ENCODE measurements around the gene EPB41L1. TPM values are rescaled to one million over a fixed set of nuclear protein-coding genes. Genes with fewer than 3 reads are reported as not detected.

EPB41L1 gene
- total RNA-seq, 1 donor from 2014 or later = 30.6 TPM

DNA sequence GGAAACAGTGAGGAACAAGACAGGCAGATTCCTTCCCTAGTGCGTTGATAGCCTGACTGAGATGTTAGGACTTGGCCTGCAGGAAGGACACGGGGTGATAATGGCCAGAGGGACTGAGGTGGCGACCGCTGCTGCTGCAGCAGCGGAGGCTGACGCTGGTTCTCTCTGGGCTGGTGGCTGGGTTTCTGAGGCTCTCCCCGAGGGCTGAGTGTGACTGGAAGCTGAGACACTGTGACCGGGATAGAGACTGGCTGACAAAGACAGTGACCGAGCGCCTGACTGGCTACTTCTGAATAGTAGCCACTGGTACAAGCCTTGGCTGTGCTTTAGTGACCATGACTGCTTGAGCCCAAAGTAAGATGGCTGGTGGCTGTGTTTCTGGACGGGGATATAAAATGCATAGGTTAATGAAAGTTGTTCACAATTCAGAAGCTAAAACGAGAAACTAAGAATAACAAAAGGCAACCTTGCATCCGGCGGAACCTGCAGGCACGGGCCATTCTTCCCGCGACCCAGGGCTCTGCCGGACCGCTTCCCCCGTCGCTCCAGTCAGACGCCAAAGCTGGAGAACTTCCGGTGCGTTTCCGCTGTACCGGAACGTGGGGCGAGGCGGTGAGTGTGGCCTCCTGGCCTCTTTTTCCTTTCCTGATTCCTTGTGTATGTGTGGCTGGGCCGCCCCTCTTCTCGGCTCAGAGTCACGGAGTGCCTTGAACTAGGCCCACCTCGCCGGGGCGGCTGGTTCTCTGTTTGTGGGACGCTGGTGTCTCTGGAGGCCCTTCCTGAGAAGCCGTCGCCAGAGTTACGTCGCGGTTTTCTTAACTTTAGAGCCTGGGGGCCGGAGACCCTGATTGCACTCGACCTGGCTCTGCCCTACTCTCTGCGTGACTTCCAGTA, 81.6 kb downstream of the EPB41L1 start, which contains the start of gene AAR2:
AAR2 (plus strand) TSS at position 587 of the 894 bp plus-strand sequence. CDS start 3,391 bp downstream, outside the sequence.
- peak within 1 kb of the TSS; percentile 99 for H3K27ac Mint-ChIP-seq (ENCODE audit: unreplicated experiment)
- H3K36me3 Mint-ChIP-seq (ENCODE audit: low read depth) = no peaks in the 10 kb centered on the region
- peak; percentile 77 for DNase-seq (ENCODE audit: low read depth, low spot score)
- TF ChIP-seq, protein P1, sequence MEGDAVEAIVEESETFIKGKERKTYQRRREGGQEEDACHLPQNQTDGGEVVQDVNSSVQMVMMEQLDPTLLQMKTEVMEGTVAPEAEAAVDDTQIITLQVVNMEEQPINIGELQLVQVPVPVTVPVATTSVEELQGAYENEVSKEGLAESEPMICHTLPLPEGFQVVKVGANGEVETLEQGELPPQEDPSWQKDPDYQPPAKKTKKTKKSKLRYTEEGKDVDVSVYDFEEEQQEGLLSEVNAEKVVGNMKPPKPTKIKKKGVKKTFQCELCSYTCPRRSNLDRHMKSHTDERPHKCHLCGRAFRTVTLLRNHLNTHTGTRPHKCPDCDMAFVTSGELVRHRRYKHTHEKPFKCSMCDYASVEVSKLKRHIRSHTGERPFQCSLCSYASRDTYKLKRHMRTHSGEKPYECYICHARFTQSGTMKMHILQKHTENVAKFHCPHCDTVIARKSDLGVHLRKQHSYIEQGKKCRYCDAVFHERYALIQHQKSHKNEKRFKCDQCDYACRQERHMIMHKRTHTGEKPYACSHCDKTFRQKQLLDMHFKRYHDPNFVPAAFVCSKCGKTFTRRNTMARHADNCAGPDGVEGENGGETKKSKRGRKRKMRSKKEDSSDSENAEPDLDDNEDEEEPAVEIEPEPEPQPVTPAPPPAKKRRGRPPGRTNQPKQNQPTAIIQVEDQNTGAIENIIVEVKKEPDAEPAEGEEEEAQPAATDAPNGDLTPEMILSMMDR (conservative IDR thresholded peaks at IDR 0.05) = no peak
- no peaks in the 10 kb centered on the region for H3K9me3 Mint-ChIP-seq
- peak within 1 kb of the TSS; percentile 96 for H3K4me3 Mint-ChIP-seq
- no peaks in the 10 kb centered on the region for H3K27me3 Mint-ChIP-seq (ENCODE audit: low read depth)
- H3K4me1 Mint-ChIP-seq = peaks cover 27% of the 10 kb centered on the region

DNA sequence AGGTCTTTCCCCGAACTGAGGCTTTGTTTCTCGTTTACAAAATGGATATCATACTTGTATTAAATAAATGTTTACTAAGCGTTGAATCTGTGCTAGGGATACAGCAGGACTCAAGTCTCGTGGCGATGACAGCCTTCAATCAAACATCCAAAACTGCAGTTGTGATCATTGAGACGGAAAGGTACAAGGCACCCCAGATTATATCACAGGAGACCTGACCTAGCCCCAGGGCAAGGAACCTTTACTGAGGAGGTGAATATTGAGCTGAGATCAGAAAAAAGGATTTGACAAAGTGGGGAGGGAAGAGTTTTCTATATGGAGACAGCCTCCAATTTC, 82.2 kb downstream of the EPB41L1 start:
- Mint-ChIP-seq H3K36me3 (ENCODE audit: low read depth) (no peaks in the 10 kb centered on the region), H3K4me1 (peaks cover 27% of the 10 kb centered on the region), H3K27me3 (ENCODE audit: low read depth) (no peaks in the 10 kb centered on the region), H3K4me3 (peak overlapping the region; percentile 96), H3K27ac (ENCODE audit: unreplicated experiment) (peak overlapping the region; percentile 99), H3K9me3 (no peaks in the 10 kb centered on the region)
- DNase-seq (ENCODE audit: low read depth, low spot score) = no peak
- TF ChIP-seq, protein P1 (conservative IDR thresholded peaks at IDR 0.05) = no peak

DNA sequence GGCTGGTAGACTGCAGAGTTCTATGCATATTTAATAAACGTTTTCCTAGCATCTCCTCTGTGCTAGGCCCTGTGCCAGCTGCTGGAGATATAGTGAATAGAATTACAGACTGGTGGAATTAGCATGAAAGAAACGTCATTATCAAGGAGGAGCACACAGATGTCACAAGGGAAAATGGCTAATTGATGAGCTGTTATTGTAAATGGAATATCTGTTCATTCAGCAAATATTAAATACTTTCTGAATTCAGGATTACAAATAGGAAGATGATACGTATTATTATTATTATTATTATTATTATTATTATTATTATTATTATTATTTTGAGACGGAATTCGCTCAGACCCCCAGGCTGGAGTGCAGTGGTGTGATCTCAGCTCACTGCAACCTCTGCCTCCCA, 82.9 kb downstream of the EPB41L1 start:
- Mint-ChIP-seq H3K27me3 (ENCODE audit: low read depth) (no peaks in the 10 kb centered on the region), H3K27ac (ENCODE audit: unreplicated experiment) (no peak overlapping the region), H3K4me1 (peaks cover 27% of the 10 kb centered on the region), H3K36me3 (ENCODE audit: low read depth) (no peaks in the 10 kb centered on the region), H3K9me3 (no peaks in the 10 kb centered on the region), H3K4me3 (peak overlapping the region; percentile 96)
- TF ChIP-seq, protein P1 (conservative IDR thresholded peaks at IDR 0.05) = no peak
- DNase-seq (ENCODE audit: low read depth, low spot score) = no peak

DNA sequence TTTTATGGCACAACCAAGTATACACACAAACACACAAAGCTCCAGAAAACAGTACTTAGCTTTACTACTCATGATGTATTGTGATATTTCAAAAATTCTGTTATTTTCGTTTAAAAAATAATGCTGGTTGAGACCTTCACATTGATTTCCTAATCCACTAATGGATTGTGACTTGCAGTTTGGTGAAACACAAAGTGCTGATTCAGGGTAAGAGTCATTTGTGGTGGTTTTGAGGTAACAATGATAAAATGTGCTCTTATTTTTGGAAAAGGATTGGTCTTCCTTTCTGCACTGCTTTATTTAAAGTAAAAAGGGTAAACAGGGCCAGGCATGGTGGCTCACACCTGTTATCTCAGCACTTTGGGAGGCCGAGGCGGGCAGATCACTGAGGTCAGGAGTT, 83.6 kb downstream of the EPB41L1 start:
- H3K4me3 Mint-ChIP-seq = peak overlapping the region; percentile 74
- no peaks in the 10 kb centered on the region for H3K36me3 Mint-ChIP-seq (ENCODE audit: low read depth)
- H3K9me3 Mint-ChIP-seq = no peaks in the 10 kb centered on the region
- TF ChIP-seq, protein P1 (conservative IDR thresholded peaks at IDR 0.05) = no peak
- no peak for DNase-seq (ENCODE audit: low read depth, low spot score)
- H3K27me3 Mint-ChIP-seq (ENCODE audit: low read depth) = no peaks in the 10 kb centered on the region
- H3K27ac Mint-ChIP-seq (ENCODE audit: unreplicated experiment) = no peak overlapping the region
- H3K4me1 Mint-ChIP-seq = peaks cover 27% of the 10 kb centered on the region

DNA sequence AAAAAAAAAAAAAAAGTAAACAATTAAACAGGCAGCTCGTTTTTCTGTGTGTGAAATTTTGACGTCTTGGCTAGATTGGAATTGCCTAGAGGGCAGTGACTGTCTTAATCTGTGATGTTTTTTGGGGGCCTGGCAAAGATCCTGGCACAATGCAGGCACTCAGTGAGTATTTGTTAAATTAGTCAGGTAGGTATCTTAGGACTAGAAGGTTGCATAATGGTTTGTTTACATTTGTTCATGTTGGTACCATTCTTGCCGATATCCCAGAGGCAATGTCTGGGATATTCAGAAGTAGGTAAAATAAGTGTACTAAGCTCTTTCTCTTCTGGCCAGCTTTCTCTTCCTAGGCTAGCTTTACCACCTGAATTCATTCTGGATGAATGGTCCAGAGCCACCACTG, 84.2 kb downstream of the EPB41L1 start:
- Mint-ChIP-seq H3K4me1 (peaks cover 27% of the 10 kb centered on the region), H3K4me3 (peak overlapping the region; percentile 83), H3K27me3 (ENCODE audit: low read depth) (no peaks in the 10 kb centered on the region), H3K27ac (ENCODE audit: unreplicated experiment) (no peak overlapping the region), H3K9me3 (no peaks in the 10 kb centered on the region), H3K36me3 (ENCODE audit: low read depth) (no peaks in the 10 kb centered on the region)
- no peak for DNase-seq (ENCODE audit: low read depth, low spot score)
- TF ChIP-seq, protein P1 (conservative IDR thresholded peaks at IDR 0.05) = no peak
